Activated CD4-positive, alpha-beta T cell treated with anti-CD3 and anti-CD28 coated beads, Interleukin-2, amount 50 U/mL, for 1 hour (primary cell): Measurements from ENCODE around the gene TOP3B.

ENCODE experiments used
- DNase-seq: peaks from one replicate; pipeline ENCODE4 v3.0.0-alpha.2; 2020

The TOP3B gene

DNA sequence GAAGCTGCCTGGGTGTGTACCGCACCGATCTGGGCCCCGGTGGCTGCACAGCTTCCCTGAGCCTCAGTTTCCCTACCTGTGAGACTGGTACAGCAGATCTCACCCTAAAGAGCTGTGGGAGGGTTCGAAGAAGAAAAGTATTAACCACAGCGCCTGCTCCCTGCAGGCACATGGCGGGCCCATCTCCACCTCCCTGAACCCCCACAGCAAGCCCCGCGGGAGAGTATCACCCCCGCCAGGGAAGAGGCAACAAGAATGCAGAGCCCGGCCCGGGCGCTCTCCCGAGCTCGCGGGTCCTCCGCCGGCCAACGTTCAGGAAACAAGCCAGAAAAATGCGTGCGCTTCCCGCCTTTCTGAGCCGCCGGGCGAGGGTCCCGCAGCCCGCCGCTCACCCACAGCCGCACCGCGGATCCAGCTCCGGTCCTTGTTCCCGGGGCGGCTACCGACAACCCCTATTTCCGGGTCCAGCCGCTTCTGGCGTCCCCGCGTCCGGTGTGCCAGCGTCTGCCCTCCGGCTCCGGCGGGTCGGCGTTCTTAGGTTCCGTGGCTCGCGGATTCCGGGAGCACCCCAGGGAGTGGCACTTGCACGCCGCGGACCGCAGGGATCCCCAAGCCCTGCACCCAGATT, at the start of gene TOP3B:
TOP3B (minus strand) TSS at position 450 of the 628 bp plus-strand sequence. CDS start 7,078 bp downstream, outside the sequence.
- peak; percentile 78 for DNase-seq

DNA sequence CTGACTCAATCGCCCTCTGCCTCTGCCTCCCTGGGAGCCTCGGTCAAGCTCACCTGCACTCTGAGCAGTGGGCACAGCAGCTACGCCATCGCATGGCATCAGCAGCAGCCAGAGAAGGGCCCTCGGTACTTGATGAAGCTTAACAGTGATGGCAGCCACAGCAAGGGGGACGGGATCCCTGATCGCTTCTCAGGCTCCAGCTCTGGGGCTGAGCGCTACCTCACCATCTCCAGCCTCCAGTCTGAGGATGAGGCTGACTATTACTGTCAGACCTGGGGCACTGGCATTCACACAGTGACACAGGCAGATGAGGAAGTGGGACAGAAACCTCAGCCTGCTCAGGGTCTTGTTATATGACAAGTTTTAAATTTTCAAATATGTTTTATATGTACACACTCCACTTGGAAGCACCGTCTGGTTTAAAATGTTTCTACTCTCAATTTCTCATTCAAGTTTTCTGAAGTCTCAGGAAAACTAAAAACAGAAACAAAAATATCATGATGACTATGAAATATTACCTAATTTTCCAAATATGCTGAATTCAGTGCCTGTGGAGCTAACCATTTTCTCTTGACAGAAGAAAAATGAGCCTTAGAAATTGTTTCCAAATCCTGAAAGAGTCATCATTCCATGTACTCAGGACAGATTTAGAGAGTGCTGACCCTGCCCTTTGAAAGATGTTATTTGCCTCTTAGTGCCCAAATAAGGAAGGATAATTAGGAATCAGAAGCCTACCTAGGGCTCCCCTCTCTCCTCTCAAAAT, 48.8 kb upstream of the TOP3B start:
- DNase-seq: no peak

DNA sequence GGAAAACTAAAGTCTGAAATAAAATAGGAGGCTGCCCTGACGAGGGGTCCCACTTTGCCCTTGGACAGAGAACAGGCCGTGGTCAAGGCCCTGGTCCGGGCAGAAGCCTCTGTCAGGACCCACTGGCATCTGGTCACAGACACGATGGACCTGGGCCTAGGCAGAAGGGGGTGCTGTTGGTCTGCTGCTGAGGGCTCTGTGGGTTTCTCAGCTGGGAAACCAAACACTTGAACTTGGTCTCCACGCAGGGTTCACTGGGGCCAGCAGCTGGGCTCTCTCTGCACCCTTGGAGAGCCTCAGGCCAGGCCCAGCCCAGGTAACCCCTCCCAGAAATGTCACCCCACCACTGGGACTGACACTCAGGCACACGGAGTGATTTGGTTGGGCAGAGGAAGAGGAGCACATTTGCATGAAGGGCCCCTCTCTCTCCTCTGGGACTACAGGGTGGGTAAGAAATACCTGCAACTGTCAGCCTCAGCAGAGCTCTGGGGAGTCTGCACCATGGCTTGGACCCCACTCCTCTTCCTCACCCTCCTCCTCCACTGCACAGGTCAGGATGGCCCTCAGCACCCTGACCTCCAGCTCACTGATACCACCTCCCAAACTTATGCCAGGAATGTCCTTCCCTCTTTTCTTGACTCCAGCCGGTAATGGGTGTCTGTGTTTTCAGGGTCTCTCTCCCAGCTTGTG, 48.1 kb upstream of the TOP3B start:
- DNase-seq: no peak

GRCh38 chr22:22027955-22028354, 45.4 kb upstream of the TOP3B start:
- DNase-seq: no peak

DNA sequence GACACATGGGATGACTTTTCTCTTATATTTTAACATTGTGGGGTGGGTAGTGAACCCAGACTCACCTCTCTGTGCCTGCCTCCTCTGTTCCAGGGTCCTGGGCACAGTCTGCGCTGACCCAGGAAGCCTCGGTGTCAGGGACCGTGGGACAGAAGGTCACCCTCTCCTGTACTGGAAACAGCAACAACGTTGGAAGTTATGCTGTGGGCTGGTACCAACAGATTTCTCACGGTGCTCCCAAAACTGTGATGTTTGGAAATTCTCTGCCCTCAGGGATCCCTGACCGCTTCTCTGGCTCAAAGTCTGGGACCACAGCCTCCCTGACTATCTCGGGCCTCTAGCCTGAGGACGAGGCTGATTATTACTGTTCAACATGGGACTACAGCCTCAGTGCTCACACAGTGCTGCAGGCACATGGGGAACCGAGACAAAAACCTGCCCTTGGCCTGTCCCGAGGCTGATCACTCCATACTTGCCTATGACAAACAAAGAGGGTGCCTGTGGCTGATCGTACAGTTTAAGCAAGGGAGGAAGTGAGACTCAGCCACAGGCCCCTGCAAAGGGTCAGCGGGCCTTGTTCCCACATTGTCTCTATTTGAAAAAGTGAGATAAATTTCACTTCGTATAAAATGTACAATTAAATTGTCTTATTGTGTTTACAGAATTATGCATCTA, 43.7 kb upstream of the TOP3B start:
- no peak for DNase-seq

DNA sequence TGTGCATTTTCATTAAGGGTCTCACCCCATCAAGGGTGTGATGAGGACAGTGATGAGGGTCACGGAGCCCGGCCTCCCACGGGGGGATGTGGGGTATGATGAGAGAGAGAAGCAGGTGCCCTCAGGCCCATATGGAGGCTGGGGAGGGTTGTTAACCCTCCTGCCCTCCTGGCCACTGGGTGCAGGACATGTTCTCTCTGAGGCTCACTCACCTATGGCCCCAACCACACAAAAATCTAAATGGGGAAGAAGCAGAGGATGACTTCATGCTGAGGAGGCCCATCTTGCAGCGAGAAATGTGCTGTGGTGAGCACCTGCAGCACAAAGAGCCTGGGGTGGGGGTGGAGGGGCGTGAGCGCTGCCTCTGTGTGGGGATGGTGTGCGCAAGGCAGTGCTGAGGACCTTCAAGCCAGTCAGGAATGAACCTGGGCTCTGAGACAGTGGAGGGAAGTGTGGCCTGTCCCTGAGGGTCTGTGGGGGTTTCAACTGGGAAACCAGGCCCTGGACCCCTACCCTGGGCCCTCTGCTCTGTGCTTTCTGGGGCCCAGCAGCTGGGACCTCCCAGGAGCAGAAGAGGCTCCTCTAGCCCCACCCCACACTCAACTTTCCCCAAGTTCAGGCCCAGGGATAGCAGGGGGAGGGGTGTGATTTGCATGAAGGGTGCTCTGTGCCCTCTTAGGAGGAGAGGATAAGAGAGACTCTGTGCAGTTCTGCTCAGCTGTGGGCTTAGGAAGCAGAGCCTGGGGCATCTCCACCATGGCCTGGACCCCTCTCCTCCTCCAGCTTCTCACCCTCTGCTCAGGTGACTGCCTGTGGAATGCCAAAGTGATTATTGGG, 43.0 kb upstream of the TOP3B start:
- no peak for DNase-seq

DNA sequence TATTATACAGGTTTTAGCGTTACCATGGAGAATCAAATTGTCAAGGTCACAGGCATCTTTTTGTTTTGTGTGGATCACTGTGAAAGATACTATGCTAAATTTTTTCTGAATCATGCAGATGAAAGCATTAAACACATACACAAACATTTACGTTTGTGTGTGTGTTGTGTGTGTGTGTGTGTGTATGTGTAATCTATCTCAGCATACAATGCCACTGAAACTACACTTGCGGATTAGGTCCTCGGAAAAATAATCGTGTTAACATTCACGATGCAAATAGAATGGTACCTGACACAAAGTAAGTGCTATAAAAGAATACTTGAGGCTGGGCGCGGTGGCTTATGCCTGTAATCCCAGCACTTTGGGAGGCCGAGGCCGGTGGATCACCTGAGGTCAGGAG, 41.9 kb upstream of the TOP3B start:
- DNase-seq: no peak

- DNase-seq: no peak
These were observed 41.1 kb upstream of the TOP3B start for GRCh38 chr22:22023581-22024137.

- DNase-seq: no peak
These were observed 40.5 kb upstream of the TOP3B start for GRCh38 chr22:22022947-22023534.

GRCh38 chr22:22022255-22022840, 39.8 kb upstream of the TOP3B start:
- no peak for DNase-seq

DNA sequence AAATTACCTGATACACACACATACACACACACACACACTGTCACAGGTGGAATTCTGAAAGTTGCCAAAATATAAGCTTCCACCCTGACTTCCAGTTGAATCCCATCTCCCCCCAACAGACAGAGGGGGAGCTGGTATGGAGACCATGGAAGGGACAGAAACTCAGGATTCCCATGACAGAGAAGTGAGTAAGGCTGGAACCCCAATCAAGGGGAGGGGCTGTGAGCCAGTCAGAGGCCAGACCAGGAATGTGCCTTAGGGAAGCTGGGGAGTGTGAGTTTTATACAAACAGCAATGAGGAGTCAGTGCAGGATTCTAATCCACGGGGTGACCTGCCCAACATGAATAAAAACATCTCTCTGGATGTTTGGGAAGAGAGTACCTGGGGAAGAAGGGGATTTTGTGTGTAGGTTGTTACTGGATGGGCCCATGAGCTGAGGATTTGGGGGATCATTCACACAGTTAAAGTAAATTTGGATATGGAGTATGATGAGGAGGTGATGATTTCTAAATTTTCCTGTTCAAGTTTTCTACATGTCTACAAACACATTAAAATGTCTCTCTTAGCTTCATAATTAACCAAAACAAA, 38.7 kb upstream of the TOP3B start:
- DNase-seq: no peak

DNA sequence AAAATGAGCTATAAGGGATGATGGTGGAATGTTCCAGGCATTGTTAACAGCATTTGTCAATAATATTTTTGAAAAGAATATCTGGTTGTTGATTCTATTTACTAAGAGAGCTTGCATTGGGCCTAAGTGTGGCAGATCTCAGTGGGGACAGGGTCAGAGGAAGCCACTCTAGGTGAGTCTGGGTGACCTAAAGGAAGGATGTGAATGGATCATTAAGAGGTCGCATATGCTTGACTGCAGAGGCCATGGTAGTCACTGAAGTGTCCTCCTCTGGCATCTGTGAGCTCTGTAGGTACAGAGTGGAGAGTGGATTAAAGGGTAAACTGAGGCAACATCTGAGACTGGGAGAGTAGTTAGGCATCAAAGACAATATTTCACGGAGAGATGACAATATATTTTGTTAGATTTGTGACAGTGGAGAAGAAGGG, 37.9 kb upstream of the TOP3B start:
- DNase-seq: no peak

DNA sequence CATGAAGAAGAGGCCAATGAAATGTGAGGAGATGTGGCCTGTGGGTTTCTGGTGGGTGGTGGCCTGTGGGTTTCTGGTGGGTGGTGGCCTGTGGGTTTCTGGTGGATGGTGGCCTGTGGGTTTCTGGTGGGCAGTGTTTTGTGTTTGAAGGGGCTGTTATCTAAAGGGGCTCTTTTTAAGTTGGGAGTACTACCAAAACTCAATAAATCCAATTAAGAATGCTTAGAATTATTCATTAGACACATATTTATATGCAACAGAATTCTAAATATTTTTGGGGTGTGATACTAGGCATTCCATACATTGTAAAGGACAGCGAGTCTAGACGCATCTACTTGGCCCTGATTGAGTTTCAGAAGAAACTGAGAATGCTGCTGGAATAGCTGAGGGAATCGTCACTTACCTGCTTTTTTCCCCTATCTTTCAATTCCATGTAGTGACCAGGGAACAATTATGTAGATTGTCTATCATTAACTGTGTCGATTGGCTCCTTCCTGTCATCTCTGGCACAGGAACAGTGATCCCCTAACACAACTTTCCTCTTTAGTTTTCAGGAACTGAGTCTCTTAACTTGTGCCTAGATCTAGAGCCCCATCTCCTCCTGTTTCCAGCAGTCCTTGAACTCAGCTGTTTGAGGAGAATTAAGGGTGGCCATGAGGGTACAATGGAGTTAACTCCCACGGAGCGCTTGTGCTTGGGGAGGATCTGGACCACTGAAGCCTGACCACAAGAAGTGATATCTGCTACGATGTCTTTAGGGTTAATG, 37.3 kb upstream of the TOP3B start:
- DNase-seq: no peak

- DNase-seq: no peak
These were observed 36.5 kb upstream of the TOP3B start for GRCh38 chr22:22018825-22019658.

DNA sequence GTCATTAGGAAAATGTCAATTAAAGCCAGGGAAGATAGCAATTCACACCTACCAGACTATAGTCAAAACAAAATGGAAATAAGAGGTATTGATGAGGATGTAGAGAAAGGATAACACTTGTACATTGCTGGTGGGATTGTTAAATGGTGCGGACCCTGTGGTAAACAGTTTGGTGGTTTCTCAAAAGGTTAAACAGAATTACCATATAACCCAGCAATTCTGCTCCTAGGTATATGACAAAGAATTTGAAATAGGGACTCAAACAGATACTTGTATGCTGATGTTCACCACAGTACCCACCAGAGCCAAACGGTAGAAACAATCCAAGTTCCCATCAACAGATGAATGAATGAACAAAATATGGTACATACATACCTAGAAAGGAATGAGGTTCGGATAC, 33.0 kb upstream of the TOP3B start:
- no peak for DNase-seq

GRCh38 chr22:22014285-22014659, 31.7 kb upstream of the TOP3B start:
- DNase-seq: no peak

DNA sequence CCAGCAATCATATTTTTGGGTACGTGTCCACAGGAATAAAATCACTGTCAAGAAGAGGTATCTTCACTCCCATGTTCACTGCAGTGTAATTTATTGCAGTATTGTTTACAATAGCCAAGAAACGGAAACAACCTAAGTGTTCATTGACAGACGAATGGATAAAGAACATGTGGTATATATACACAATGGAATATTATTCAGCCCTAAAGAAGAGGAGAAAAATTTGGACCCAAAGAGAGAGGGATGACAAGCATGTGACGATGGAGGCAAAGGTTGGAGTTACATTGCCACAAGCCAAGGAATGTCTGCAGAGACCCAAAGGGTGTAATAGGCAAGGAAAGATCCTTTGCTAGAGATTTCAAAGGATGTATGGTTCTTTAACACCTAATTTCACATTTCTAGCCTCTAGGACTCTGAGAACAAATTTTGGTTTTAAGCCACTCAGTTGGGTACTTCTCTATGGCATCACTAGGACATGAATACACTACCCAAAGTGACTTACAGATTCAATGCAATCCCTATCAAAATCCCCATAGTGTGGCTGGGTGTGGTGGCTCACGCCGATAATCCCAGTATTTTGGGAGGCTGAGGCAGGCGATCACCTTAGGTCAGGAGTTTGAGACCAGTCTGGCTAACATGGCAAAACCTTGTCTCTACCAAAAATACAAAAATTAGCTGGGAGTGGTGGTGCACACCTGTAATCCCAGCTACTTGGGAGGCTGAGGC, 31.1 kb upstream of the TOP3B start:
- no peak for DNase-seq

DNA sequence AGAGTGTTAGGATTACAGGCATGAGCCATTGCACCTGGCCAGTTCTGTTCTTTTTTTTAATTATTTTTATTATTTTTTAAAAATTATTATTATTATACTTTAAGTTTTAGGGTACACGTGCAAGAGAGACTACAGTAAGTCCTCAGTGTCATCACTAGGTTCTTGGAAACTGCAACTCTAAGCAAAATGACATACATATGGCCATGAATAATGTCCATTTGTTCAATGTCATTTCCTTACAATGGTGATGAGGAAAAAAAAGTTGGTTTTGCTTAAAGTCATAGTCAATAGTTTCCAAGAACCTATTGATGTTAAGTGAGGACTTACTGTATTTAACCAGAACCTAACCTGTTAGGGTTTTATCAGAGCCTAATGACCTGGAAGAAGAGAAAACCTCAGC, 29.4 kb upstream of the TOP3B start:
- DNase-seq: no peak

GRCh38 chr22:22010358-22010757, 27.8 kb upstream of the TOP3B start:
- DNase-seq: no peak
